HCT116 (cell line): ENCODE measurements around the gene GPX1. TPM values are rescaled to one million over a fixed set of nuclear protein-coding genes. Genes with fewer than 3 reads are reported as not detected.

ENCODE experiments used
- ATAC-seq: fragments of 200-7000 bp; cut with Tn5 transposase; 2 replicates; pipeline ENCODE4 v1.9.1; 2020; ENCODE audit warnings: mild to moderate bottlenecking, moderate library complexity
- BruUV-seq: library from RNA; stranded (reverse); fragments of 400-500 nt; replicated peaks from 2 replicates; lab custom pipeline; 2021; lab: Mats Ljungman, UMichigan
- CTCF ChIA-PET: fragments of 300-600 bp; sonication (Branson Sonifier 250); formaldehyde crosslinking; loops from one replicate; lab custom pipeline; 2021; ENCODE audit warnings: antibody characterized with exemption; lab: Charles Lee
- POLR2A ChIA-PET: fragments of 300-600, 350-600 bp; sonication (Branson Sonifier 250); formaldehyde crosslinking; loops from one replicate; lab custom pipeline; 2021; ENCODE audit warnings: antibody characterized with exemption; lab: Charles Lee
- RAD21 ChIA-PET, 2 experiments: fragments of 300-600 bp; sonication (Branson Sonifier 250); formaldehyde crosslinking; loops; one replicate each; lab custom pipeline; 2023; ENCODE audit warnings: low total read pairs in 2 of 2; ENCODE audit not compliant: uncharacterized antibody in 2 of 2, unreplicated experiment in 2 of 2, low non-redundant PET in 1 of 2; lab: Charles Lee
- DNase-seq: peaks from one replicate; pipeline ENCODE4 v3.0.0-alpha.2; 2010; ENCODE audit warnings: low read depth, low spot score
- H2AFZ ChIP-seq: fragments of 200-600 bp; shearing (Covaris generic), sonication (generic); 2 replicates; pipeline ENCODE4 v1.6.1; 2017; ENCODE audit warnings: low read depth, mixed run types, mixed read lengths, antibody characterized with exemption, low read length; ENCODE audit not compliant: poor library complexity, severe bottlenecking
- H3K27ac ChIP-seq: 2 replicates; pipeline ENCODE4 v1.5.1; 2012; ENCODE audit warnings: low read depth, low read length
- H3K27me3 ChIP-seq: fragments of 200-600 bp; sonication (generic); 2 replicates; pipeline ENCODE4 v1.6.1; 2016; ENCODE audit warnings: mixed run types, low read length, mixed read lengths; ENCODE audit not compliant: insufficient read depth
- H3K36me3 ChIP-seq, 2 experiments: fragments of 200-500 bp in 1 of 2; fragments of 200-600 bp in 1 of 2; sonication (Bioruptor generic) in 1 of 2; sonication (generic) in 1 of 2; 2 replicates each; pipeline versions ENCODE4 v1.5.1 to v1.6.1; 2014 to 2016; ENCODE audit warnings: low read length in 2 of 2, inconsistent platforms in 1 of 2, mixed read lengths in 1 of 2, mixed run types in 1 of 2; ENCODE audit not compliant: insufficient read depth in 2 of 2, control insufficient read depth in 1 of 2
- H3K4me1 ChIP-seq, 2 experiments: fragments of 200-600 bp in 1 of 2; sonication (generic) in 1 of 2; 2 replicates each; pipeline versions ENCODE4 v1.5.1 to v1.6.1; 2012 to 2017; ENCODE audit warnings: low read length in 2 of 2, inconsistent platforms in 1 of 2, mild to moderate bottlenecking in 1 of 2, mixed read lengths in 1 of 2, mixed run types in 1 of 2, moderate library complexity in 1 of 2; ENCODE audit not compliant: insufficient read depth in 2 of 2, control insufficient read depth in 1 of 2
- H3K4me2 ChIP-seq: fragments of 200-600 bp; sonication (generic); 2 replicates; pipeline ENCODE4 v1.6.1; 2017; ENCODE audit warnings: mixed run types, low read length, mixed read lengths
- H3K4me3 ChIP-seq, 2 experiments: fragments of 200-600 bp in 1 of 2; sonication (generic) in 1 of 2; replicated peaks in 1 of 2; 2 replicates each; pipeline ENCODE4 v1.5.1; 2011 to 2016; ENCODE audit warnings: low read length in 2 of 2, control low read depth in 1 of 2, low read depth in 1 of 2, mild to moderate bottlenecking in 1 of 2, mixed read lengths in 1 of 2, mixed run types in 1 of 2
- H3K79me2 ChIP-seq: fragments of 200-600 bp; sonication (generic); 2 replicates; pipeline ENCODE4 v1.6.1; 2017; ENCODE audit warnings: mild to moderate bottlenecking, mixed run types, low read length, moderate library complexity, mixed read lengths; ENCODE audit not compliant: insufficient read depth
- H3K9ac ChIP-seq: fragments of 200-600 bp; sonication (generic); 2 replicates; pipeline ENCODE4 v1.6.1; 2016; ENCODE audit warnings: low read length, mixed read lengths
- H3K9me2 ChIP-seq: fragments of 200-600 bp; sonication (generic), shearing (Covaris generic); 2 replicates; pipeline ENCODE4 v1.6.1; 2017; ENCODE audit warnings: mixed run types, mild to moderate bottlenecking, moderate library complexity; ENCODE audit not compliant: insufficient read depth
- H3K9me3 ChIP-seq, 2 experiments: fragments of 200-500 bp in 1 of 2; fragments of 200-600 bp in 1 of 2; sonication (Bioruptor generic) in 1 of 2; sonication (generic) in 1 of 2; 2 replicates each; pipeline ENCODE4 v1.6.1; 2014 to 2017; ENCODE audit warnings: low read length in 2 of 2, mixed read lengths in 2 of 2, inconsistent platforms in 1 of 2, low read depth in 1 of 2, mild to moderate bottlenecking in 1 of 2, mixed run types in 1 of 2, moderate library complexity in 1 of 2; ENCODE audit not compliant: control insufficient read depth in 1 of 2, insufficient read depth in 1 of 2
- H4K20me1 ChIP-seq: fragments of 200-600 bp; sonication (generic), shearing (Covaris generic); 2 replicates; pipeline ENCODE4 v1.6.1; 2017; ENCODE audit warnings: mixed run types, mild to moderate bottlenecking, moderate library complexity; ENCODE audit not compliant: insufficient read depth
- CBX3 ChIP-seq: IDR thresholded peaks from 2 replicates; pipeline ENCODE4 v1.6.1; 2012; ENCODE audit warnings: low read depth
- CEBPB ChIP-seq: IDR thresholded peaks from 2 replicates; pipeline ENCODE4 v1.6.1; 2012; ENCODE audit warnings: low read depth
- EZH2phosphoT487 ChIP-seq: fragments of 200-600 bp; IDR thresholded peaks from 2 replicates; pipeline ENCODE4 v1.6.1; 2018; ENCODE audit warnings: antibody characterized with exemption, borderline replicate concordance
- POLR2AphosphoS5 ChIP-seq: IDR thresholded peaks from 2 replicates; pipeline ENCODE4 v1.6.1; 2011; ENCODE audit warnings: mild to moderate bottlenecking, low read depth, low read length, moderate library complexity
- REST ChIP-seq: IDR thresholded peaks from 2 replicates; pipeline ENCODE4 v1.6.1; 2012; ENCODE audit warnings: low read depth
- SP1 ChIP-seq: IDR thresholded peaks from 2 replicates; pipeline ENCODE4 v1.6.1; 2012; ENCODE audit warnings: low read depth
- SRF ChIP-seq: IDR thresholded peaks from 2 replicates; pipeline ENCODE4 v1.6.1; 2012; ENCODE audit warnings: low read depth
- YY1 ChIP-seq: IDR thresholded peaks from 2 replicates; pipeline ENCODE4 v1.6.1; 2011; ENCODE audit warnings: low read length, low read depth, moderate library complexity, mild to moderate bottlenecking; ENCODE audit not compliant: insufficient replicate concordance; ENCODE audit errors: extremely low read depth
- ZNF274 ChIP-seq: fragments of 200-500 bp; sonication (Bioruptor generic); IDR thresholded peaks from 2 replicates; pipeline ENCODE4 v1.6.1; 2014; ENCODE audit warnings: mild to moderate bottlenecking, low read depth, low read length, inconsistent platforms
- intact Hi-C: fragments of 100-400 bp; cut with micrococcal nuclease; formaldehyde crosslinking; loops from 2 replicates; pipeline ENCODE4 v1.10.0; 2022
- total RNA-seq: library from RNA; stranded (reverse); gene quantifications from one replicate; pipeline ENCODE4 v1.2.1, GENCODE V29; 2021; ENCODE audit not compliant: unreplicated experiment
- TF ChIP-seq, protein P1 (sequence below): IDR thresholded peaks from 2 replicates; pipeline ENCODE4 v1.6.1; 2012

The GPX1 gene
- total RNA-seq, 1 experiment from 2014 or later, result 330 TPM

DNA sequence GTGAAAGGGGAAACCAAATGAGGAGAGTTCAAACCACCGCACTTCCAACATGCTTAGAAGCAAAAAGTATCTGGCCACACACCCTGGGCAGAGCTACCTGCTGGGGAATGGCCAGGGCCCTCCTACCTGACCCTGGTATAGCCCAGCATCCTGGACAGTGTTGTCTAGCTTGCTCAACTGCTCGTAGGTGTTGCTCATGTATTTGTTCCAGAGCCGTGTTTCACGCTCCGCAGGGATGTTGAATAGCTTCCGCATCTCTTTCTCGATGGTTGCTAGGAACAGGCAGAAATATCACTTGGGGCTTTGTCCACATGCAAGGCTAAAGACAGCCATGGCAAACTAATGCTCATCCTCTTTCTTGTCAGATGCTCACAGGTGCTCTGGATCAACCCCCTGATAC is 33.4 kb downstream of the GPX1 start:
- ChIA-PET CTCF (no interaction called here), POLR2A (no interaction called here)
- H3K36me3 ChIP-seq, result peaks cover 32 to 44% of the 10 kb centered on the region in 2 experiments

More for the DNA sequence above, 33.4 kb downstream of the GPX1 start:
- intact Hi-C loops, result loop anchor here (5.0 kb wide), 1 partner anchor 123 kb away; no protein-coding TSS in a partner anchor
- no peak for DNase-seq
- no peak overlapping the region for H3K27ac ChIP-seq
- TF ChIP-seq ZNF274, result no peak
- TF ChIP-seq CEBPB, result no peak
- no peak for TF ChIP-seq SRF
- TF ChIP-seq CBX3, result no peak
- TF ChIP-seq POLR2AphosphoS5, result no peak
- TF ChIP-seq YY1, result no peak
- TF ChIP-seq, protein P1, sequence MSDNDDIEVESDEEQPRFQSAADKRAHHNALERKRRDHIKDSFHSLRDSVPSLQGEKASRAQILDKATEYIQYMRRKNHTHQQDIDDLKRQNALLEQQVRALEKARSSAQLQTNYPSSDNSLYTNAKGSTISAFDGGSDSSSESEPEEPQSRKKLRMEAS, result no peak
- TF ChIP-seq SP1, result no peak
- no peak for TF ChIP-seq EZH2phosphoT487
- no peak for TF ChIP-seq REST
- TF ChIP-seq, all 23 proteins: peak for 0
- Histone ChIP-seq H2AFZ (no peak overlapping the region), H3K4me3 (no peak overlapping the region), H3K4me1 (no peaks in the 10 kb centered on the region), H3K9me3 (no peaks in the 10 kb centered on the region), H3K4me2 (no peak overlapping the region), H4K20me1 (no peaks in the 10 kb centered on the region), H3K27me3 (no peaks in the 10 kb centered on the region), H3K9me2 (no peaks in the 10 kb centered on the region), H3K79me2 (peaks cover 12% of the 10 kb centered on the region), H3K9ac (no peak overlapping the region)
- BruUV-seq, result no TSS peak
- RAD21 ChIA-PET, result no interaction called here
- no peak for ATAC-seq
